Measurements from ENCODE around the gene LRRC3.

Gene LRRC3

GRCh38 chr21:44480200-44481053, 25.1 kb downstream of the LRRC3 start:
- no peak for DNase-seq

- no peak for DNase-seq
These were observed 27.4 kb downstream of the LRRC3 start for GRCh38 chr21:44482581-44483287.

- DNase-seq, result no peak
These were observed 28.3 kb downstream of the LRRC3 start for GRCh38 chr21:44483288-44484237.

- no peak for DNase-seq
These were observed 29.4 kb downstream of the LRRC3 start for GRCh38 chr21:44484498-44485253.

DNA sequence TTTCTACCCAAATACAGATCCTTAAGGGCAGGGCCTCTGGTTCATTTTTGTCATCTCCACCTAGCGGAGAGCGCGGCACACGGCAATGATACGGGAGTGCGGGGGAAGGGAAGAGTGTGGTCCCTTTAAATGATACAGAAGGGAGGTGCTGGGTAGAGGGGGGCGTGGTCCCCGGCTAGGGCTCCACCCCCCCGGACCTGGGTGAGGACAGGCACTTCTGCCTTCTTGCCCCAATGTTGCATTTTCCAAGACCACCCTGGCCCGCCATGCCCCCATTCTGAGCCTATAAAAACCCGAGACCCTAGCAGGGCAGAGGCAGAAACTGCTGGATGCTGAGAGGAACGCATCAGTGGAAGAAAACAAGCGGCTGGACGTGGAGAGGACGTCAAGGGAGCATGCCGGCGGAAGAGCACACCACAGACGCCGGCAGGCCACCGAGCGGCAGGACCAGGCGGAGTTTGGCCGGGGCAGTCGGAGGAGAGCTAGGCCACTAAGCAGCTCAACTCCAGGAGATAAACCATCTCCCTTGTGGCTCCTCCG, 30.0 kb downstream of the LRRC3 start:
- no peak for DNase-seq

- DNase-seq, result no peak
These were observed 30.5 kb downstream of the LRRC3 start for GRCh38 chr21:44485796-44486195.

DNA sequence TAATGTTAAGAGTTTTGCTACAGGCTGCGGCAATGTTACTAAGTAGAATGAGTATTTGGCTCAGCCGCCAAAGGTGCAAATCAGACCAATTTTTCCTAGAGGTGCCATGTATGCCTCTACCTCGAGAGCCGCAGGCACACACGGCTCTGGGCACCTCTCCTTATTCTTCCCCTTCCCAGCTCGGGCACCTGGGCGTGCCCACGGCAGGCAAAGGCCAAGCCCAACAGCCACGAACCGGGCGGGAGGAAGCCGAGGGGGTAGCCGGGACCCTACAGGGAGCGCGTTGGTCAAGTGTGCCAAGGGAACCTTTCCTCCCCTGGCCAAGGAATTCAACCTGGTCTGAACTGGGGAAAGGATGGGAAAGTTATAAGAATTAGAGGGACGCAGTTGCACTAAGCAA, 31.0 kb downstream of the LRRC3 start:
- DNase-seq, result no peak

- no peak for DNase-seq
These were observed 32.5 kb downstream of the LRRC3 start for GRCh38 chr21:44487831-44488230.

- no peak for DNase-seq
These were observed 34.7 kb downstream of the LRRC3 start for GRCh38 chr21:44489962-44490361.

DNA sequence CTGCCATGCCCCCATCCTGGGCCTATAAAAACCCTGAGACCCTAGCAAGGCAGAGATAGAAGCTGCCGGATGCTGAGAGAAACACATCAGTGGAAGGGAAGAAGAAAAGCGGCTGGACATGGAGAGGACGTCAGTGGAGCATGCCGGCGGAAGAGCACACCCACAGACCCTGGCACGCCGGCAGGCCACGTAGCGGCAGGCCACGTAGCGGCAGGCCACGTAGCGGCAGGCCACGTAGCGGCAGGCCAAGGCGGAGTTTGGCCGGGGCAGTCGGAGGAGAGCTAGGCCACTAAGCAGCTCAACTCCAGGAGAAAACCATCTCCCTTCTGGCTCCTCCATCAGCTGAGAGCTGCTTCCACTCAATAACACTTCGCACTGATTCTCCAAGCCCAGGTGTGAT, 35.1 kb downstream of the LRRC3 start:
- no peak for DNase-seq

DNA sequence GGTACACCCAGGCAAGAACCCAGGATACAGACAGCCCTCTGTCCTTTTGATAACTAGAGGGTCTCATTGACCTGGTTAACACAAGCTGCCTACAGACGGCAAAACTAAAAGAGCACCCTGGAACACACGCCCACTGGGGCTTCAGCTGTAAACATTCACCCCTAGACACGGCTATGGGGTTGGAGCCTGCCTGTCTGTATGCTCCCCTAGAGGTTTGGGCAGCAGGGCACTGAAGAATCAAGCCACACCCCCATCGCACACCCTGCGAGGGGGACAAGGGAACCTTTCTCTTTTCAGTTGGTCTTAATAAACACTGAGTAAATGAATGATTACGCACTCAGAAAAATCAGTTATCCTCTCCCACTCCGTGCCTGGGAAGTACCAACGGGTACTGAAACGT, 35.5 kb downstream of the LRRC3 start:
- DNase-seq, result no peak

DNA sequence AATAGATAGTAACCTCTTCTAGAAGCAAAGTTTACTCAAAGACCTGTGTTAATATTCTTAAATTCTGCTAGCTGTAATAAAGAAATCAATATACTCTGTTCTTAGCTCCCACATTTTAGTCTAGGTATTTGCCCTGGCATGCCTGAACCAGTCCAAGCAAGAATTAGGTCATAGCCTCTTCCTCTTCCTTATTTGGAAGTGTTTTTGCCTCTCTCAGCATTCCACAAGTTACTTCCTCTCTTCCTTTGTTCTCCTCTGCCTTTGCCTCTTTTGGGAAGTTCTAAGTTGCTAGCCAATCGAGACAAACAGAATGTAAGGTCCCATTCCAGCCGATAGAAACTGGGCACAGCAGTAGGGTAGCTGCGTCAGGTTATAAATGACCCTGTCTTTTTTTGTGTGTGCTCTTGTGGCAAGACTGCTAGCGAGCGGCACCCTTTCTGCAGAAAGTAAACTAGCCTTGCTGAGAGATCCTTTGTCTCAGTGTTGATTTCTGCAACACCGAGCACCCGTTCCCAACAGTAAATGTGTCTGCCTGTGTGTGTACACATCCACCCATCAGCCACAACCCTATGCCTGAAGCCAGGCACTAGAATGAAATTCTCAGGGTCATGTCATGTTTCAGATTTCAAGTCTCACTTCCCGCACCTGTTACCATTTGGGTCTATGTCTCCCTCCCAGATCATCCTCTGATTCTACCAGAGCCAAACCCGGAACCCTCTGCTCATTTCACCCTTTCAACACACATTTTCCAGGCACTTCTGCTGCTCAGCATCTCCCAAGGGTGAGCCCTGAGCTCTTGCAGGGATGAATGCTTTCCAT, 37.5 kb downstream of the LRRC3 start:
- DNase-seq, result no peak

DNA sequence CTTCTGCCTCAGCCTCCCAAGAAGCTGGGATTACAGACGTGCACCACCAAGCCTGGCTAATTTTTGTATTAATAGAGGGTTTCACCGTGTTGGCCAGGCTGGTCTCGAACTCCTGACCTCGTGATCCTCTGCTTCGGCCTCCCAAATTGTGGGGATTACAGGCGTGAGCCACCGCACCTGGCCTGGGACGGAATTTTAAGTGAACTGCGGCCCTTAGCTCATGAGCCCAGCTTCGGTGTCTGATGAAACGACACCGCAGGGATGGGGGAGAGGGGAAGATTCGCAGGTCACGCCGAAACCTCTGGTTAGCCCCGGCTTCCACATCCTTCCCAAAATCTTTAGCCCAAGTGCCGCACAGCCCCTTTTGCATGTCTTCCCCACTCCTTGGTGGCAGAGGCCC, 39.1 kb downstream of the LRRC3 start:
- DNase-seq, result no peak

- no peak for DNase-seq
These were observed 39.6 kb downstream of the LRRC3 start for GRCh38 chr21:44494956-44495355.

DNA sequence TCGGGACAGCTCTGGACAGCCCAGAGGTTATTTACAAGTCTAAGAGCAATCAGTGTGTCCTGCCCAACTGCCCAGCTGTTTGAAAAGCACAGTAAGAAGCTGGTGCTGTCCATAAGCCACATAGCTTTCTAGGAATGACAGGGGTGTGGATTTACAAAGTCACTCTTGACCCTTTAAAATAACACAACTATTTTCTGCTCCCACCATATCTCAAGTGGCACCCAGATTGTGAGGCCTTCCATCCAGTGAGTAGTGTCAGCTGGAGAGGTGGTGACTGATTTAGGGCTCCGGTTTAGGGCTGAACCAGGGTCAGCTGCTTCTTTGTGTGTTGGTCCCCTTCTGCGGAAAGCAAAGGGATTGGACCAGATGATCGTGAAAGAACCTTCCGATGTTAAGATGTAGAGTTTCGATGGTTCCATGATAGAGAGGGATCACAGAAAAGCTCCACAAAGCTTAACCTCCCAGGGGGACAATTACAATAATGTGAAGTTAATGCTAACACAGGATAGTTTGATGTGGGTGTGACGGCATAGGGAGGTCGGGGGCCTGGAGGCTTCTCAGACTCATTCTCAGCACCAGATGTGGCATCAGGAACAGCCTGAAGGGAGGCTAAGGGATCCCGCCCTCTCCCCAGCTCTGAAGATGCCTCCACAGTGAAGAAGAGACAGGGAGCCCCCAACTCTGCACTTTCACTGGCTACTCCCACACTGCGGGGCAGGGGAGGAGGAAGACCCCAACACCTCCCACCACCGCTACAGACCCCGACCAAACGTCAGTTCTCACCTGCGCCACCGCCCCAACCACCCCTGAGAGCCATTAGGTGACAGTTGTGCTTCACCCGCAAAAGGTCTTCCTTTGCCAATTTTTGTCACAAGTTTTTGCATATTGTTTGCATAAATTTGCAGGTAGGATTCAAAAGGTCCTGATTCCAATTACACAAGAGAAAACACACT, 40.6 kb downstream of the LRRC3 start:
- no peak for DNase-seq

DNA sequence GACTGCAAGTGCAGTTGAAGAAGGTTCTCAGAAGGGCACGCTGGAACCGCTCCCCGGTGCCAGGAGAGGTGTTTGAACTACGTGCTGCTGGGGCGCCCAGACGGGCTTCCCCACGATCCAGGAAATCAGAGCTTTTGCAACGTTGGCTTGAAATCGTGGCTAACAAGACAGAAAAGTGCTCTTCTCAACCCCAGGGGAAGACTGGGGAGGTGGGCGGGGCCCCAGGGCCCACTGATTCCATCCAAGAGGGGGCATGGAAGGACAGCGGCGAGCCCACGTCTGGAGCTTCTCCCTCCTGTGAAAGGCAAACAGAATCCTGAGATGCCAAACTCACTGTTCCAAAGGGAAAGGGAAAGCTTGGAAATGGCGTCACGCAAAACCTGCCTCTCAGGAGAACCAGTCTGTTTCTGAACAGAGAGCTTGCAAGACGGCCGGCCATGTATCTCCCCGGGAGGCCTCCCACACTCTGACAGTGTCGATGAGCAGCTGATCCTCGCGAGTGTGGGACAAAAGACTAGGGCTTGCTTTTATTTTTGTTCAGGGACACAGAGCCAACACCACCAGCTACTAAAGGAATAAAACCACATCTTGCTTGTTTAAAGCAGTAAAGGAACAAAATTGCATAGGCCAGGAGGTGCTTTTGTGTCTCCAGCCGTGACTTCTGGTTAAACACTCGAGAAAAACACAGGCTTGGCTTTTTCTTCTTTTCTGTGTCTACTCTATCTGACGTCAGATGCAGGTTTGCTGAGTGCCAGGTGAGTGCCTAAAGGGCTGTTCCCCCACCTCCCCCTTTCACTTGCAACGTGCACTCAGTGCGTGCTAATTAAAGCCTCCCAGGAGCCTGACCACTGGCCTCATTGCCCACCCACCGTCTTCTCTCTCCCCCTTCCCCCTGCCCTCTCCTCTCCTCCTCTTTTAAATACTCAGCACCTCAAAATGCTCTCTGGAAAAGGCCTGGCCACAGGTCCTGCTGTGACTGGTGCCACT, 41.5 kb downstream of the LRRC3 start:
- no peak for DNase-seq

DNA sequence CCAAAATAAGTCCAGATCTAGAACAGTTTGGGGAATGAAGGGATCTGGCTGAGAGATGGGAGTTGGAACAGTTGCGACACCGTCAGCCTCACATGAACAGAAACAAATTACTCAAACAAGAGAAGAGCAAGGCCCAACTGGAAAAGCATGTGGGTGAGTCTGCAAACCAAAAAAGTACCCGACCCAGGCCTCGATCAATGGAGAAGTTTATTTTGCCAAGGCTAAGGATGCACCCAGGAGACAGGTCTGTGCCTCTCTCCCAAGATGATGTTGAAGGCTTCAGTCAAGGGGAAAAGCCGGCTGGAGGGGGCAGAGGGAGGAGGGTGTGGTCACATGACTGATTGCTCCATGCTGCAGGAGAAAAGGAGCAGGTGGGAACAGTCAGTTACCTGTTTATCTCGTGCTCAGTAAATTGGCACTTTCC, 42.4 kb downstream of the LRRC3 start:
- DNase-seq, result no peak
